ENCODE measurements around the gene AXL. TPM values are rescaled to one million over a fixed set of nuclear protein-coding genes. Genes with fewer than 3 reads are reported as not detected.

Gene AXL
- total RNA-seq, 2 donors from 2014 or later: 6.2 to 21.4 TPM

GRCh38 chr19:41234512-41235168, 15.6 kb downstream of the AXL start:
- Histone ChIP-seq H3K4me3 (no peak overlapping the region), H3K4me1 (no peaks in the 10 kb centered on the region), H3K9ac (ENCODE audit: low read depth in 2 of 2, low read length in 2 of 2) (no peak overlapping the region), H3K27me3 (no peaks in the 10 kb centered on the region), H3K9me3 (no peaks in the 10 kb centered on the region), H3K27ac (no peak overlapping the region), H3K36me3 (no peaks in the 10 kb centered on the region)
- TF ChIP-seq, protein P1, sequence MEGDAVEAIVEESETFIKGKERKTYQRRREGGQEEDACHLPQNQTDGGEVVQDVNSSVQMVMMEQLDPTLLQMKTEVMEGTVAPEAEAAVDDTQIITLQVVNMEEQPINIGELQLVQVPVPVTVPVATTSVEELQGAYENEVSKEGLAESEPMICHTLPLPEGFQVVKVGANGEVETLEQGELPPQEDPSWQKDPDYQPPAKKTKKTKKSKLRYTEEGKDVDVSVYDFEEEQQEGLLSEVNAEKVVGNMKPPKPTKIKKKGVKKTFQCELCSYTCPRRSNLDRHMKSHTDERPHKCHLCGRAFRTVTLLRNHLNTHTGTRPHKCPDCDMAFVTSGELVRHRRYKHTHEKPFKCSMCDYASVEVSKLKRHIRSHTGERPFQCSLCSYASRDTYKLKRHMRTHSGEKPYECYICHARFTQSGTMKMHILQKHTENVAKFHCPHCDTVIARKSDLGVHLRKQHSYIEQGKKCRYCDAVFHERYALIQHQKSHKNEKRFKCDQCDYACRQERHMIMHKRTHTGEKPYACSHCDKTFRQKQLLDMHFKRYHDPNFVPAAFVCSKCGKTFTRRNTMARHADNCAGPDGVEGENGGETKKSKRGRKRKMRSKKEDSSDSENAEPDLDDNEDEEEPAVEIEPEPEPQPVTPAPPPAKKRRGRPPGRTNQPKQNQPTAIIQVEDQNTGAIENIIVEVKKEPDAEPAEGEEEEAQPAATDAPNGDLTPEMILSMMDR (IDR thresholded peaks at IDR 0.05): no peak
- DNase-seq: no peak
- intact Hi-C loops (cut with DNase I): no loop called here

DNA sequence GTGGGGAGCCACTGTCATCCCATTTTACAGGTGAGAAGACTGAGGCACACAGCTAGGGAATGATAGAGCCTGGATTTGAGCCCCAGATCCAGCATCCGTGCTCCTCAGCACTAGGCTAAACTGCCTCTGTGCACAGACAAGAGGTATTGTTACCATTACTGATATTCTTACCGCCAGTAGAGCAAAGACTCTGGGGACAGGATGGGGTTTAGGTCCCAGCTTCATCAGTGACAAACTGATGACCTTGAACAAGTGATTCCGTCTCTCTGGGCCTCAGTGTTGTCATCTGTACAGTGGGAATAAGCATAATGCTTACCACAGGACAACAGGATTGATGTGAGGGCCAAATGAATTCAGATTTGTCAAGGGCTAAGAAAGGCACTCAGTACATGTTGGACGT, 16.5 kb downstream of the AXL start:
- Histone ChIP-seq H3K4me3 (no peak overlapping the region), H3K9me3 (no peaks in the 10 kb centered on the region), H3K27ac (no peak overlapping the region), H3K9ac (ENCODE audit: low read depth in 2 of 2, low read length in 2 of 2) (no peak overlapping the region), H3K4me1 (no peaks in the 10 kb centered on the region), H3K36me3 (no peaks in the 10 kb centered on the region), H3K27me3 (no peaks in the 10 kb centered on the region)
- intact Hi-C loops (cut with DNase I): no loop called here
- DNase-seq: no peak
- TF ChIP-seq, protein P1 (IDR thresholded peaks at IDR 0.05): no peak

- no peaks in the 10 kb centered on the region for H3K36me3 ChIP-seq
These were observed 19.2 kb downstream of the AXL start for GRCh38 chr19:41238244-41238643.

GRCh38 chr19:41239363-41239762, 20.3 kb downstream of the AXL start:
- intact Hi-C loops (cut with DNase I): no loop called here
- TF ChIP-seq, protein P1 (IDR thresholded peaks at IDR 0.05): no peak
- Histone ChIP-seq H3K9ac (ENCODE audit: low read depth in 2 of 2, low read length in 2 of 2) (no peak overlapping the region), H3K4me3 (no peak overlapping the region), H3K9me3 (no peaks in the 10 kb centered on the region), H3K27me3 (no peaks in the 10 kb centered on the region), H3K27ac (no peak overlapping the region), H3K4me1 (no peaks in the 10 kb centered on the region), H3K36me3 (no peaks in the 10 kb centered on the region)
- DNase-seq: peak; percentile 42

More at GRCh38 chr19:41238244-41238643, 19.2 kb downstream of the AXL start:
- H3K4me3 ChIP-seq: no peak overlapping the region
- no peaks in the 10 kb centered on the region for H3K9me3 ChIP-seq
- no peak for DNase-seq
- no peak overlapping the region for H3K27ac ChIP-seq
- H3K9ac ChIP-seq (ENCODE audit: low read depth in 2 of 2, low read length in 2 of 2): no peak overlapping the region
- TF ChIP-seq, protein P1 (IDR thresholded peaks at IDR 0.05): no peak
- H3K27me3 ChIP-seq: no peaks in the 10 kb centered on the region
- intact Hi-C loops (cut with DNase I): no loop called here
- H3K4me1 ChIP-seq: no peaks in the 10 kb centered on the region

GRCh38 chr19:41239961-41240574, 21.0 kb downstream of the AXL start:
- Histone ChIP-seq H3K27ac (no peak overlapping the region), H3K27me3 (no peaks in the 10 kb centered on the region), H3K36me3 (no peaks in the 10 kb centered on the region), H3K4me3 (no peak overlapping the region), H3K9ac (ENCODE audit: low read depth in 2 of 2, low read length in 2 of 2) (no peak overlapping the region), H3K9me3 (no peaks in the 10 kb centered on the region), H3K4me1 (no peaks in the 10 kb centered on the region)
- intact Hi-C loops (cut with DNase I): no loop called here
- TF ChIP-seq, protein P1 (IDR thresholded peaks at IDR 0.05): no peak
- DNase-seq: no peak

Measured in colonic mucosa (tissue), 4 donors.